HG03565 (cell line): ENCODE data around the gene PLEKHA6.

Experiments used
- ATAC-seq: cut with Tn5 transposase; IDR thresholded peaks from one replicate; pipeline ENCODE4 v1.9.1; 2021; ENCODE audit warnings: mild to moderate bottlenecking, moderate library complexity; ENCODE audit not compliant: unreplicated experiment

PLEKHA6 gene

DNA sequence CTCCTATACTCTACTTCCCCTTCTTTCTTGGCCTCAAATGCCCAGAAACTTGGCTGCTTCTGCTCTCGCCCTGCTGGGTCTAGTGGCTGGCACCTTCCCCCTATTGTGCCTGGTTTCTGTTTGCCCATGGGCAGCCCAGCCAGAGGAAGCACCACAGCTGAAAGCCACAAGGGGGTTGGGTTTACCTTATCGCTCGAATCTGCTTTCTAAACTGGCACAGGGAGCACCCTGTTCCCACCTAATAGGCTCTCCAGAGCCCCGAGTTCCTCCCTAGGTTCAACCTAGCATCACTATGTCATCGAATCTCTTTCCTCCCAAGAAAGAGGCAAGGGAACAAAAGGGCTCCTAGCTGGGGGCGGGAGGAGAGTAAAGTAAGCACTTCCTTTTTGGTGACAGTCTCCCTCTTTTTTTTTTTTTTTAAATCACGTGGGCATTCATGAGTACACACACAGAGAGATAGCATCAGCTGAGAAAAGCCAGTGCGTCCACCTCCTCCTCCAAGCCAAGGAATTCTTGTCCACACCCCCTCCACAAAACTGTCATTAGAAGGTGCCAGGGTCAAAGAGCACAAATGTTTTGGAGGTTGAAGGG lies 72.8 kb downstream of the PLEKHA6 start:
- ATAC-seq = no peak

- ATAC-seq = no peak
Observed at GRCh38 chr1:204286315-204286714, 73.4 kb downstream of the PLEKHA6 start.

DNA sequence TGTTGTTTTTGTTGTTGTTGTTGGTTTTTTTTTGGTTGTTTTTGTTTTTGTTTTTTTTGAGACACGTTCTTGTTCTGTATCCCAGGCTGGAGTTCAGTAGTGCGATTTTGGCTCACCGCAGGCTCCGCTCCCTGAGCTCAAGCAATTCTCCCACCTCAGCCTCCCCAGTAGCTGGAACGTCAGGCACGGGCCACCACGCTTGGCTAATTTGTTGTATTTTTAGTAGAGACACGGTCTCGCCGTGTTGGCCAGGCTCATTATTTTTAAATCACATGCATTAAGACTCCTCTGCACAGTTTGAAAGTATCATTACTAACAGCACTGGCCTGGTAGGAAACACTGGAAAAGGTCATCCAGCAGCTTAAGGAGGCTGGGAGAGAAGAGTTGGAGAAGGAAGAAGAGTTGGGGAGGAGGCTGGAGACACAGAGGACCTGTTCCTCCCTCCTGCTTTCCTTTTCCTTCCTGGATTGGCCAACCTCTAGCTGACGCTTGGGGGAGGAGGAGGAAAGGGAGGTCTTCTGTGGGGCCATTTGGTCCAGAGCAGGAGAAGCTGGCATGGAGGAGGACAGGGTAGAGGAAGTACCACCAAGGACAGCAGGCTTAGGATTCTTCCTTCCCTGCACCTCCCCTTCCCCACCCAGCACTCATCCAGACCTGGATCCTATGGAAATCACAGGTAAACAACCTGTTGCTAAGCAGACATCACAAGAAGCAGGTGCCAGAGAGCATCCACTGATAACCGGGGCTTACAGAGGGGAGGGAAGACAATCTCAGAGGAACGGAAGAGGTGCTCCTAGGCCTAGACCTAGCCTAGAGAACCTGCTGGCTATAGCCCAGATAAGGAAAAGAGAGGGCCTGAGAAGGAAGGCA lies 74.1 kb downstream of the PLEKHA6 start:
- no peak for ATAC-seq

GRCh38 chr1:204284929-204285328 lies 74.8 kb downstream of the PLEKHA6 start:
- ATAC-seq = no peak

- ATAC-seq = no peak
Observed at GRCh38 chr1:204283711-204284651, 75.7 kb downstream of the PLEKHA6 start.

GRCh38 chr1:204282761-204283221 lies 76.9 kb downstream of the PLEKHA6 start:
- no peak for ATAC-seq

- ATAC-seq = no peak
Observed at GRCh38 chr1:204280099-204280961, 79.4 kb downstream of the PLEKHA6 start.

DNA sequence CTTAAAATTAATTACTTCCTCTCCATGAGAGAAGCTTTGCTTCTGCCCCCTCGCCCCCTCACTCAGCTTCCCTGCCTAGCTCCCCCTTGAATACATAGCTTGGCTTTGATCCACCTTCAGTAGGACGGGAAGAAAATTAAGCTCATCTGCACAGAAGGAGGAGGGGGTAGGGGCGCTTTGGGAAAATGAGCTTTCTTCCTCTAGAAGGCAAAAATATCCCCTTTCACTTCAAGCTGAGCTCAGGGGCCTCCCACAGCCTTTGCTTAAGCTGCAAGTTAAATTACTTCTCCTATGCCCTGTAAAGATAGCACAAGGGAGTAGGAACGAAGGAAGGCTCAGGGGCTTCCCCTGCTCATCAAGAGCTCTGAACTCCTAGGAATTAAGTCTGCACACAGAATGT lies 80.8 kb downstream of the PLEKHA6 start:
- ATAC-seq = no peak

DNA sequence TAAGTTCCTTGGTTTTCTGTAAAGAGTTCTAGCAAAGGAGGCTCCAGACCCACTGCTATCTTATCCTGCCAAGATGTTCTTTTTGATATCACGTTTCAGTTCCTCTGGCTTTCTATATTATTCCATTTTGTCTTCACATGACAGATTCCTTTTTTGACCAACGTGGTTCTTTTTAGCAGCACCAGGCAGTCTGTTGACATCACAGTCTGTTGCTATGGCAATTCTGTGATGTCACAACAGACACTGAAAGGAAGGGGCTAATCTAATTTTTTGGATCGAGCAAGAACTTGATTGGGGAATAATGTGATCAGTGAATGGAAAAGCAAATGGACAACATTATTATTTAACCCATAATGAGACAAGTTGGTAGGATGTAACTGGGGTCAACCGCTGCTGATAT lies 81.5 kb downstream of the PLEKHA6 start:
- no peak for ATAC-seq

DNA sequence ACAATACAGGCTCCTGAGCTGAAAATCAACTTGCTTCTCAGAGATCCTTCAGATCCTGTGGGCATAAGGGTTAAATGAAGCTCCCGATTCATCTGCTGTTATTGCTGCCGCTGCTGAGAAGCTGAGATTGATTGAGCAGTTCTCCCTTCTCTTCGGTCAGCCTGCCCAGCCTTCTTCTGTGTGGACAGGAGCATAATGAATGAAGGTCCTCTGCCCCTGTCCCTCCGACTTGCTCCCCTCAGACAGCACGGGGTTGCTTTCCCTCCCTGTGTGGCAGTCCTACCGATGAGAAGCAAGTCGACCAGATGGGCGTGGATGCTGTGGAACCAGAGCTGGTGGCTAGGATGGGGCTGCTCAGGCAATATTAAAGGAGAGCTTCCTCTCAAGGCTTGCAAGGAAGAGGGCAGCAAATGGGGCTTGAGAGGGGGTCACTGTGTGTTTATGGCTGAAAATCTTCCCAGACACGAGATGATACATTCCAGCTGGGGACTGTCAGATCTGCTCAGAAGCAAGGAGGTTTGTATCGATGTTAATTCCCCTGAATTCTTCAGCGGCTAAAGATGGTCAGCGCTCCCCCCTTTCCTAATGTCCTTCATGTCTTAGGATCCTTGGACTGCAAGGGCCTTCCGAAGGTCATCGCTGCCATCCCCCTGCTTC lies 82.0 kb downstream of the PLEKHA6 start:
- ATAC-seq = no peak

GRCh38 chr1:204275695-204276370 lies 83.9 kb downstream of the PLEKHA6 start:
- ATAC-seq = no peak

DNA sequence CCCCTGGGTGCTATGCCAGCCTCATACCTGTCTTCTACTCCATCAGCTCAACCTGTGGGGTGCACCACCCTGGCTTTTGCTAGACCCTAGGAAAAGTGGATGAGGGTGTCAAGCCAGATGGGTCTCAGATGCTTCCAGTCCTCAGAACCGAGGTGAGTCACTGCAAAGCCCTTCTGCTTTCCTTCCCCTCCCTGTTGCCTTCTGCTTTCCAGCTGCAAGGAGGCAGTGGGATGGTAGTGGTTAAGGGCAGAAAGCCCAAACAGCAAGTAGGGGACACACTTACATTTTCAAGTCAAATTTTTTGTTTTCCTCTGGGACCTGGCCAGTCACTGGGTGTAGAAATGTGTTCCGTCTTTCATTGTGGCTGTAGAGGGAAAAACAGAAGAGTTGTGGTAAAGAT lies 85.3 kb downstream of the PLEKHA6 start:
- no peak for ATAC-seq

GRCh38 chr1:204272505-204272904 lies 87.2 kb downstream of the PLEKHA6 start:
- ATAC-seq = no peak

- ATAC-seq = no peak
Observed at GRCh38 chr1:204271970-204272369, 87.8 kb downstream of the PLEKHA6 start.

DNA sequence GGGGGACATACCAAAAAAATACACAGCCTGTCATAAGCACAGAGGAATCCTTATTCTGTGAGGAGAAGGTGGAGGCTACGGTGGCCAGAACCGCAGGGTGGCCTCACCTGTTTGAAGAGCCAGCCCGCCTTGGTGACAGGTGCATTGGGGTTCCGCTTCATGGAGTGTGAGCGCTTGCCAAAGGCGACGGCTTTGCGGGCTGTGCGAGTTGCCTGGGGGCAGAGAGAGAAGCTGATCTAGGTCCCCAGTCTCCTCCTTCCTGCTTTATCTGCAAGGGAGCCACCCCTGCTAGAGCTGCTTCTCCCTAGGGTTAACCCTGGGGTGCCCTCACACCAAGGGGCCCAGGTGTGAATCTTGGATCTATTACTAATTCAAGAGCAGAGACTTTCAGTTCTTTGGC lies 91.6 kb downstream of the PLEKHA6 start:
- no peak for ATAC-seq

GRCh38 chr1:204267191-204267601 lies 92.5 kb downstream of the PLEKHA6 start:
- no peak for ATAC-seq

- no peak for ATAC-seq
Observed at GRCh38 chr1:204266504-204267034, 93.2 kb downstream of the PLEKHA6 start.

DNA sequence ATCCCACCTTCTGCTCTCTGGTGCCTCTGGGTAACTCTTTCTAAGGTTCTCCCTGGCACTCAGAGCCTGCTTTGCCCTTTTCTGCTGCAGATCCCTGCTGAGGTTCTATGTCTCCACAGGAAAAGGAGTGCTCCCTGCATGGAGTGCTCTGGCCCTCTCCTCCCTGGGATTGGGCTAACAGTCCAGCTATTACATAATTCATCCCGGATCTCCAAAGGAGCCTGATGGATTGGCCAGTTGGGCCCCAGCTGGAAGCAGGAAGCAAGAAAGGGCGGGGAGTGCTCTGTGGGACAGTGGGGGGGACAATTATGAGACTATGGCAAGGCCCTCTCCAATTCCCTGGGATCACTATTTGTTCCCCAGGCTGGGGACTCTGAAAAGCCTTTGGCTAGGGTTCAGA lies 94.1 kb downstream of the PLEKHA6 start:
- ATAC-seq = no peak

DNA sequence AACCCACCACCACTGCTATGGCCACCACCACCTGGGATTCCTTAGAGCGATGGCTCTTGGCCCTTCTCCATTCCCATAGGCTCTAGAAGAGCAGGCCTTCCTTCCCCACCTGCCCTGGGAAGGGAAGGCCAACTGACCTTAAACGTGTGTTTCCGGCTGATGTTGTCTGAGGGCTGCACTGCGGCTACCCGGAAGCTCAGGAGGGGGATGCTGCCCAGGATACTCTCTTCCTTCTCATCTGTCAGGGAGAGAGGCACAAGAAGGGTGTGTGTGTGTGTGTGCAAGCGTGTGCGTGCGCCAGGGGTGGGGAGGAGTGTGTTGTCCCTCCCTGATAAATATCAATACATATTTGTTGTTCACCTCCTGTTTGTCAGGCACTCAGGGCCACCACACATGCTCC lies 94.9 kb downstream of the PLEKHA6 start:
- no peak for ATAC-seq
